Endothelial cell of umbilical vein (primary cell): Measurements from ENCODE around the gene INTS6L. TPM values are rescaled to one million over a fixed set of nuclear protein-coding genes. Genes with fewer than 3 reads are reported as not detected.

Experiments
- BruUV-seq: library from RNA; stranded (reverse); fragments of 400-500 nt; replicated peaks from 2 replicates; lab custom pipeline; 2021; lab: Mats Ljungman, UMichigan
- CTCF ChIA-PET: fragments of 300-600, 350-600 bp; sonication (Branson Sonifier 250); formaldehyde crosslinking; loops from one replicate; lab custom pipeline; 2021; ENCODE audit warnings: antibody characterized with exemption, inconsistent platforms; lab: Charles Lee
- POLR2A ChIA-PET: fragments of 300-600, 350-600 bp; sonication (Branson Sonifier 250); formaldehyde crosslinking; loops from one replicate; lab custom pipeline; 2021; ENCODE audit warnings: antibody characterized with exemption, inconsistent platforms; lab: Charles Lee
- DNase-seq: peaks from one replicate; pipeline ENCODE4 v3.0.0-alpha.2; 2011; ENCODE audit warnings: low read depth, low spot score
- FAIRE-seq: peaks from 2 replicates; lab custom pipeline; 2011; peaks lifted over from hg19 to GRCh38; lab: Jason Lieb, UNC
- H2AFZ ChIP-seq: 2 replicates; pipeline ENCODE4 v1.6.0; 2012; ENCODE audit warnings: low read depth, low read length, control low read depth, inconsistent platforms
- H3K27ac ChIP-seq: 2 replicates; pipeline ENCODE4 v1.5.1; 2011; ENCODE audit warnings: low read depth, mild to moderate bottlenecking, control low read depth, low read length, moderate library complexity; ENCODE audit not compliant: insufficient read depth
- H3K27me3 ChIP-seq, 2 experiments: 2 replicates each; pipeline versions ENCODE4 v1.6.0 to v1.6.1; 2011; ENCODE audit warnings: low read length in 2 of 2, mixed read lengths in 1 of 2; ENCODE audit not compliant: control insufficient read depth in 2 of 2, insufficient read depth in 2 of 2
- H3K36me3 ChIP-seq, 2 experiments: 2 replicates in 1 of 2; 3 replicates in 1 of 2; pipeline ENCODE4 v1.5.1; 2011; ENCODE audit warnings: low read length in 2 of 2, mild to moderate bottlenecking in 1 of 2, moderate library complexity in 1 of 2; ENCODE audit not compliant: control insufficient read depth in 2 of 2, insufficient read depth in 2 of 2; ENCODE audit errors: extremely low read depth in 1 of 2
- H3K4me1 ChIP-seq: 3 replicates; pipeline ENCODE4 v1.5.1; 2011; ENCODE audit warnings: mild to moderate bottlenecking, low read length; ENCODE audit not compliant: control insufficient read depth, insufficient read depth; ENCODE audit errors: extremely low read depth
- H3K4me2 ChIP-seq: 2 replicates; pipeline ENCODE4 v1.6.1; 2011; ENCODE audit warnings: low read length, control low read depth, mixed read lengths; ENCODE audit not compliant: insufficient read depth
- H3K4me3 ChIP-seq, 3 experiments: fragments of 200-600 bp in 1 of 3; sonication (generic), shearing (Covaris generic) in 1 of 3; replicated peaks in 1 of 3; 2 replicates each; pipeline ENCODE4 v1.5.1; 2011 to 2016; ENCODE audit warnings: control low read depth in 3 of 3, low read length in 3 of 3, mild to moderate bottlenecking in 2 of 3, inconsistent platforms in 1 of 3, low read depth in 1 of 3, moderate library complexity in 1 of 3; ENCODE audit not compliant: insufficient read depth in 1 of 3
- H3K79me2 ChIP-seq: 2 replicates; pipeline ENCODE4 v1.6.0; 2012; ENCODE audit warnings: low read length, inconsistent platforms; ENCODE audit not compliant: control insufficient read depth, insufficient read depth
- H3K9ac ChIP-seq: replicated peaks from 2 replicates; pipeline ENCODE3; 2011; ENCODE audit warnings: low read length, control low read depth; ENCODE audit not compliant: insufficient read depth; ENCODE audit errors: extremely low read depth
- H3K9me1 ChIP-seq: replicated peaks from 3 replicates; pipeline ENCODE4 v1.6.0; 2011; ENCODE audit warnings: mild to moderate bottlenecking, low read length; ENCODE audit not compliant: control insufficient read depth, insufficient read depth; ENCODE audit errors: extremely low read depth
- H3K9me3 ChIP-seq: replicated peaks from 2 replicates; pipeline ENCODE4 v1.5.1; 2012; ENCODE audit warnings: low read length, inconsistent platforms; ENCODE audit not compliant: control insufficient read depth, insufficient read depth
- H4K20me1 ChIP-seq: replicated peaks from 2 replicates; pipeline ENCODE3; 2011; ENCODE audit warnings: mild to moderate bottlenecking, low read length; ENCODE audit not compliant: control insufficient read depth, insufficient read depth; ENCODE audit errors: extremely low read depth
- CTCF ChIP-seq, 2 donors: IDR thresholded peaks; 1 replicate in 1 of 2; 2 replicates in 1 of 2; pipeline ENCODE4 v1.5.1; 2011; ENCODE audit warnings: low read length in 2 of 2, mild to moderate bottlenecking in 2 of 2, moderate library complexity in 2 of 2, control low read depth in 1 of 2, inconsistent platforms in 1 of 2, low read depth in 1 of 2; ENCODE audit not compliant: insufficient read depth in 1 of 2; ENCODE audit errors: extremely low read depth in 1 of 2
- EZH2 ChIP-seq: IDR thresholded peaks from 2 replicates; pipeline ENCODE4 v1.6.1; 2012; ENCODE audit warnings: borderline replicate concordance, low read depth, mild to moderate bottlenecking, moderate library complexity, low read length, inconsistent platforms; ENCODE audit not compliant: severe bottlenecking
- JUN ChIP-seq: IDR thresholded peaks from 2 replicates; pipeline ENCODE4 v1.6.1; 2011; ENCODE audit warnings: borderline replicate concordance, low read depth; ENCODE audit not compliant: insufficient read length, insufficient read depth
- MAX ChIP-seq: IDR thresholded peaks from 2 replicates; pipeline ENCODE4 v1.6.1; 2011; ENCODE audit not compliant: insufficient read depth, insufficient read length
- MYC ChIP-seq: IDR thresholded peaks from one replicate; pipeline ENCODE4 v1.6.1; 2011; ENCODE audit warnings: mild to moderate bottlenecking, low read depth, low read length
- POLR2A ChIP-seq: IDR thresholded peaks from 2 replicates; pipeline ENCODE4 v1.6.1; 2012; ENCODE audit warnings: low read depth, mild to moderate bottlenecking, control low read depth, low read length
- POLR2AphosphoS5 ChIP-seq: IDR thresholded peaks from 2 replicates; pipeline ENCODE4 v1.6.1; 2012; ENCODE audit warnings: low read depth, mild to moderate bottlenecking, control low read depth, low read length, moderate library complexity; ENCODE audit not compliant: insufficient read depth
- dilution Hi-C: fragments of 300-500 bp; cut with MboI; formaldehyde crosslinking; loops from one replicate; pipeline ENCODE4 v1.15.0; 2019; ENCODE audit warnings: low sequenced_read_pairs; ENCODE audit not compliant: extremely low pct_ligation_motif_present
- intact Hi-C: fragments of 100-400 bp; cut with micrococcal nuclease; formaldehyde crosslinking; loops from one replicate; pipeline ENCODE4 v1.10.0; 2022
- polyA plus RNA-seq, 4 experiments: library from polyadenylated mRNA; depleted of rRNA in 3 of 4; stranded (reverse) in 3 of 4; unstranded in 1 of 4; fragments of >200 nt; gene quantifications; 2 replicates each; pipeline versions ENCODE4 v1.2.1 to v1.2.3, GENCODE V29; 2011 to 2012; ENCODE audit warnings: missing spikeins in 1 of 4
- total RNA-seq: library from RNA; stranded (reverse); gene quantifications from 2 replicates; pipeline ENCODE4 v1.2.3, GENCODE V29; 2021

The INTS6L gene
- total and polyA plus RNA-seq, 2 donors (not counting 3 experiments of a cell fraction or from before 2014, with no cell fraction given), result 5.2 to 7.5 TPM

- no TSS peak for BruUV-seq
- Histone ChIP-seq H3K4me2 (peak overlapping the region; percentile 37), H2AFZ (no peak overlapping the region), H4K20me1 (no peaks in the 10 kb centered on the region), H3K4me1 (peaks cover 4% of the 10 kb centered on the region), H3K4me3 (peak overlapping the region in 1 of 3 experiments; percentile 54), H3K9ac (no peak overlapping the region), H3K79me2 (no peaks in the 10 kb centered on the region), H3K36me3 (no peaks in the 10 kb centered on the region), H3K9me1 (no peaks in the 10 kb centered on the region), H3K27me3 (no peaks in the 10 kb centered on the region), H3K9me3 (no peaks in the 10 kb centered on the region), H3K27ac (no peak overlapping the region)
- dilution Hi-C loops, result no loop called here
- no peak for DNase-seq
- ChIA-PET POLR2A (no interaction called here), CTCF (no interaction called here)
- intact Hi-C loops, result loop anchor here (5.0 to 10.0 kb wide), 4 partner anchors 41 to 742 kb away; no protein-coding TSS in a partner anchor
- peak; percentile 75 for FAIRE-seq
- TF ChIP-seq EZH2 (no peak), MAX (no peak), JUN (no peak), POLR2AphosphoS5 (no peak), CTCF (IDR thresholded peaks at IDR 0.05; ENCODE audit: extremely low read depth in 1 of 2, insufficient read depth in 1 of 2, low read depth in 1 of 2, low read length in 2 of 2) (no peak), POLR2A (no peak), MYC (no peak)
Observed at GRCh38 chrX:135522878-135523693, 2.6 kb downstream of the INTS6L start.
